ENCODE measurements around the gene TBX2.

GRCh38 chr17:61379457-61380216 is 20.0 kb upstream of the TBX2 start:
- no peak for TF ChIP-seq EZH2 (IDR thresholded peaks at IDR 0.05; ENCODE audit: borderline replicate concordance)
- no peak for TF ChIP-seq CTCF (IDR thresholded peaks at IDR 0.05; ENCODE audit: poor library complexity)
- no peak for TF ChIP-seq EZH2phosphoT487 (IDR thresholded peaks at IDR 0.05; ENCODE audit: low read depth, severe bottlenecking, unreplicated experiment)
